ENCODE results near the gene SLC18A2. TPM values are rescaled to one million over a fixed set of nuclear protein-coding genes. Genes with fewer than 3 reads are reported as not detected.

Gene SLC18A2
- total RNA-seq, 2 experiments from 2014 or later = not detected

- Mint-ChIP-seq H3K36me3 (no peaks in the 10 kb centered on the region), H3K27me3 (peaks cover 30% of the 10 kb centered on the region), H3K4me1 (peaks cover 8% of the 10 kb centered on the region), H3K27ac (no peak overlapping the region), H3K4me3 (no peak overlapping the region), H3K9me3 (no peaks in the 10 kb centered on the region)
- no peak for DNase-seq
Observed at GRCh38 chr10:117250411-117250810, 9.5 kb downstream of the SLC18A2 start.

GRCh38 chr10:117253908-117254307 lies 13.0 kb downstream of the SLC18A2 start:
- H3K9me3 Mint-ChIP-seq = no peaks in the 10 kb centered on the region

GRCh38 chr10:117254338-117254737 lies 13.4 kb downstream of the SLC18A2 start:
- H3K4me3 Mint-ChIP-seq = no peak overlapping the region
- DNase-seq = no peak
- H3K9me3 Mint-ChIP-seq = no peaks in the 10 kb centered on the region
- peaks cover 4% of the 10 kb centered on the region for H3K4me1 Mint-ChIP-seq
- no peak overlapping the region for H3K27ac Mint-ChIP-seq
- peaks cover 19% of the 10 kb centered on the region for H3K27me3 Mint-ChIP-seq
- no peaks in the 10 kb centered on the region for H3K36me3 Mint-ChIP-seq

More at GRCh38 chr10:117253908-117254307, 13.0 kb downstream of the SLC18A2 start:
- DNase-seq = no peak
- Mint-ChIP-seq H3K4me1 (peaks cover 3% of the 10 kb centered on the region), H3K4me3 (no peak overlapping the region), H3K27ac (no peak overlapping the region), H3K36me3 (no peaks in the 10 kb centered on the region), H3K27me3 (peaks cover 19% of the 10 kb centered on the region)

GRCh38 chr10:117254774-117255735 lies 14.1 kb downstream of the SLC18A2 start:
- H3K27ac Mint-ChIP-seq = no peak overlapping the region
- H3K4me1 Mint-ChIP-seq = peaks cover 5% of the 10 kb centered on the region
- peaks cover 20% of the 10 kb centered on the region for H3K27me3 Mint-ChIP-seq
- no peak overlapping the region for H3K4me3 Mint-ChIP-seq
- H3K9me3 Mint-ChIP-seq = no peaks in the 10 kb centered on the region
- no peaks in the 10 kb centered on the region for H3K36me3 Mint-ChIP-seq
- no peak for DNase-seq

- H3K27ac Mint-ChIP-seq = no peak overlapping the region
- H3K4me3 Mint-ChIP-seq = no peak overlapping the region
- DNase-seq = no peak
- H3K9me3 Mint-ChIP-seq = no peaks in the 10 kb centered on the region
- H3K36me3 Mint-ChIP-seq = no peaks in the 10 kb centered on the region
- H3K4me1 Mint-ChIP-seq = peaks cover 5% of the 10 kb centered on the region
- H3K27me3 Mint-ChIP-seq = peaks cover 28% of the 10 kb centered on the region
Observed at GRCh38 chr10:117255835-117256460, 15.0 kb downstream of the SLC18A2 start.

GRCh38 chr10:117256910-117257309 lies 16.0 kb downstream of the SLC18A2 start:
- peaks cover 29% of the 10 kb centered on the region for H3K27me3 Mint-ChIP-seq
- no peaks in the 10 kb centered on the region for H3K36me3 Mint-ChIP-seq
- peaks cover 5% of the 10 kb centered on the region for H3K4me1 Mint-ChIP-seq
- no peak overlapping the region for H3K27ac Mint-ChIP-seq
- no peak for DNase-seq
- H3K4me3 Mint-ChIP-seq = no peak overlapping the region
- no peaks in the 10 kb centered on the region for H3K9me3 Mint-ChIP-seq

- Mint-ChIP-seq H3K27me3 (peaks cover 34% of the 10 kb centered on the region), H3K27ac (no peak overlapping the region), H3K4me1 (peaks cover 5% of the 10 kb centered on the region), H3K9me3 (no peaks in the 10 kb centered on the region), H3K36me3 (no peaks in the 10 kb centered on the region), H3K4me3 (no peak overlapping the region)
- no peak for DNase-seq
Observed at GRCh38 chr10:117257721-117258120, 16.8 kb downstream of the SLC18A2 start.

- Mint-ChIP-seq H3K27me3 (peaks cover 34% of the 10 kb centered on the region), H3K27ac (no peak overlapping the region), H3K4me3 (no peak overlapping the region), H3K4me1 (peaks cover 5% of the 10 kb centered on the region), H3K9me3 (no peaks in the 10 kb centered on the region), H3K36me3 (no peaks in the 10 kb centered on the region)
- DNase-seq = no peak
Observed at GRCh38 chr10:117259279-117259678, 18.4 kb downstream of the SLC18A2 start.

GRCh38 chr10:117260084-117260483 lies 19.2 kb downstream of the SLC18A2 start:
- H3K36me3 Mint-ChIP-seq = no peaks in the 10 kb centered on the region

GRCh38 chr10:117261501-117261900 lies 20.6 kb downstream of the SLC18A2 start:
- Mint-ChIP-seq H3K27me3 (peaks cover 37% of the 10 kb centered on the region), H3K4me3 (no peak overlapping the region), H3K36me3 (no peaks in the 10 kb centered on the region), H3K27ac (no peak overlapping the region), H3K9me3 (no peaks in the 10 kb centered on the region), H3K4me1 (peaks cover 5% of the 10 kb centered on the region)
- DNase-seq = no peak

More at GRCh38 chr10:117260084-117260483, 19.2 kb downstream of the SLC18A2 start:
- no peak overlapping the region for H3K4me3 Mint-ChIP-seq
- no peaks in the 10 kb centered on the region for H3K9me3 Mint-ChIP-seq
- no peak overlapping the region for H3K27ac Mint-ChIP-seq
- DNase-seq = no peak
- peaks cover 5% of the 10 kb centered on the region for H3K4me1 Mint-ChIP-seq
- peaks cover 37% of the 10 kb centered on the region for H3K27me3 Mint-ChIP-seq

GRCh38 chr10:117262291-117262902 lies 21.5 kb downstream of the SLC18A2 start:
- no peak for DNase-seq
- Mint-ChIP-seq H3K4me3 (no peak overlapping the region), H3K9me3 (no peaks in the 10 kb centered on the region), H3K36me3 (no peaks in the 10 kb centered on the region), H3K4me1 (peaks cover 5% of the 10 kb centered on the region), H3K27me3 (peaks cover 37% of the 10 kb centered on the region), H3K27ac (no peak overlapping the region)

GRCh38 chr10:117262903-117263293 lies 22.0 kb downstream of the SLC18A2 start:
- H3K27me3 Mint-ChIP-seq = peaks cover 37% of the 10 kb centered on the region
- no peak for DNase-seq

GRCh38 chr10:117264782-117265181 lies 23.9 kb downstream of the SLC18A2 start:
- H3K36me3 Mint-ChIP-seq = no peaks in the 10 kb centered on the region
- H3K9me3 Mint-ChIP-seq = no peaks in the 10 kb centered on the region
- no peak overlapping the region for H3K27ac Mint-ChIP-seq
- H3K4me3 Mint-ChIP-seq = no peak overlapping the region
- no peak for DNase-seq
- H3K4me1 Mint-ChIP-seq = no peaks in the 10 kb centered on the region
- H3K27me3 Mint-ChIP-seq = peaks cover 27% of the 10 kb centered on the region

More at GRCh38 chr10:117262903-117263293, 22.0 kb downstream of the SLC18A2 start:
- H3K9me3 Mint-ChIP-seq = no peaks in the 10 kb centered on the region
- H3K4me3 Mint-ChIP-seq = no peak overlapping the region
- H3K4me1 Mint-ChIP-seq = peaks cover 5% of the 10 kb centered on the region
- H3K36me3 Mint-ChIP-seq = no peaks in the 10 kb centered on the region
- no peak overlapping the region for H3K27ac Mint-ChIP-seq

- Mint-ChIP-seq H3K4me3 (no peak overlapping the region), H3K27me3 (peaks cover 14% of the 10 kb centered on the region), H3K4me1 (no peaks in the 10 kb centered on the region), H3K36me3 (no peaks in the 10 kb centered on the region), H3K27ac (no peak overlapping the region), H3K9me3 (no peaks in the 10 kb centered on the region)
- no peak for DNase-seq
Observed at GRCh38 chr10:117266400-117266799, 25.5 kb downstream of the SLC18A2 start.

- no peak overlapping the region for H3K4me3 Mint-ChIP-seq
- no peaks in the 10 kb centered on the region for H3K36me3 Mint-ChIP-seq
- DNase-seq = no peak
- H3K9me3 Mint-ChIP-seq = no peaks in the 10 kb centered on the region
- H3K27me3 Mint-ChIP-seq = peaks cover 11% of the 10 kb centered on the region
- no peak overlapping the region for H3K27ac Mint-ChIP-seq
- H3K4me1 Mint-ChIP-seq = no peaks in the 10 kb centered on the region
Observed at GRCh38 chr10:117266812-117267211, 25.9 kb downstream of the SLC18A2 start.

Measured in activated naive CD8-positive, alpha-beta T cell treated with anti-CD3 and anti-CD28 coated beads for 36 hours (primary cell).